DND-41 (cell line): ENCODE data around the gene GJD4.

Experiments
- EZH2 ChIP-seq: IDR thresholded peaks from 3 replicates; pipeline ENCODE4 v1.6.1; 2012; ENCODE audit warnings: borderline replicate concordance, low read depth, mild to moderate bottlenecking, moderate library complexity, low read length, inconsistent platforms; ENCODE audit not compliant: severe bottlenecking
- TF ChIP-seq, protein P1 (sequence below): IDR thresholded peaks from 2 replicates; pipeline ENCODE4 v1.5.1; 2012; ENCODE audit warnings: borderline replicate concordance, low read length, moderate library complexity, mild to moderate bottlenecking; ENCODE audit not compliant: poor library complexity, severe bottlenecking; ENCODE audit errors: extremely low read depth

DNA sequence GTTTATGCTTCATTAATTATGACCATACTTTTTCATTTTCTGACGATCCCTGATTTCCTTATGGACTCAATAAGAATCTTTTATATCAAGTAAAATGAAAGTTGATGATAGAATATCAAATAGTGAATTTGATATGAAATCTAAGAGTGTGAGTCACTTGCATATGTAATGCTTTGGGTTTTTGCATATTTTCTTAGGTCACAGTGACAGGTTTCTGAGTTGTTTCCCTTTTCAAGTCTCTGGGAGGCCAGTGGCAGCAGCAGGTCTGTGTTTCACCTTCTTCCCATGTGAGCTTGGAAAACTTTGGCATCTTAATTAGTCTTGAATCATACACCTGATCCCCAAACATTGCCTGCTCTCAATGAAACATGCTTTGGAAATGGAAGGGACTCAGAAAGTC lies 34.7 kb upstream of the GJD4 start:
- TF ChIP-seq, protein P1, sequence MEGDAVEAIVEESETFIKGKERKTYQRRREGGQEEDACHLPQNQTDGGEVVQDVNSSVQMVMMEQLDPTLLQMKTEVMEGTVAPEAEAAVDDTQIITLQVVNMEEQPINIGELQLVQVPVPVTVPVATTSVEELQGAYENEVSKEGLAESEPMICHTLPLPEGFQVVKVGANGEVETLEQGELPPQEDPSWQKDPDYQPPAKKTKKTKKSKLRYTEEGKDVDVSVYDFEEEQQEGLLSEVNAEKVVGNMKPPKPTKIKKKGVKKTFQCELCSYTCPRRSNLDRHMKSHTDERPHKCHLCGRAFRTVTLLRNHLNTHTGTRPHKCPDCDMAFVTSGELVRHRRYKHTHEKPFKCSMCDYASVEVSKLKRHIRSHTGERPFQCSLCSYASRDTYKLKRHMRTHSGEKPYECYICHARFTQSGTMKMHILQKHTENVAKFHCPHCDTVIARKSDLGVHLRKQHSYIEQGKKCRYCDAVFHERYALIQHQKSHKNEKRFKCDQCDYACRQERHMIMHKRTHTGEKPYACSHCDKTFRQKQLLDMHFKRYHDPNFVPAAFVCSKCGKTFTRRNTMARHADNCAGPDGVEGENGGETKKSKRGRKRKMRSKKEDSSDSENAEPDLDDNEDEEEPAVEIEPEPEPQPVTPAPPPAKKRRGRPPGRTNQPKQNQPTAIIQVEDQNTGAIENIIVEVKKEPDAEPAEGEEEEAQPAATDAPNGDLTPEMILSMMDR = no peak
- TF ChIP-seq EZH2 = no peak
